ENCODE measurements around the gene ANKRD30A.
"Not testable (repeated sequence)": the region's sequence is repeated elsewhere in the genome, so short reads cannot be mapped to it uniquely, and the experiment has no call there.

The ANKRD30A gene

GRCh38 chr10:37269554-37270256 is 144.3 kb downstream of the ANKRD30A start:
- no peak for DNase-seq (ENCODE audit: low read depth)

DNA sequence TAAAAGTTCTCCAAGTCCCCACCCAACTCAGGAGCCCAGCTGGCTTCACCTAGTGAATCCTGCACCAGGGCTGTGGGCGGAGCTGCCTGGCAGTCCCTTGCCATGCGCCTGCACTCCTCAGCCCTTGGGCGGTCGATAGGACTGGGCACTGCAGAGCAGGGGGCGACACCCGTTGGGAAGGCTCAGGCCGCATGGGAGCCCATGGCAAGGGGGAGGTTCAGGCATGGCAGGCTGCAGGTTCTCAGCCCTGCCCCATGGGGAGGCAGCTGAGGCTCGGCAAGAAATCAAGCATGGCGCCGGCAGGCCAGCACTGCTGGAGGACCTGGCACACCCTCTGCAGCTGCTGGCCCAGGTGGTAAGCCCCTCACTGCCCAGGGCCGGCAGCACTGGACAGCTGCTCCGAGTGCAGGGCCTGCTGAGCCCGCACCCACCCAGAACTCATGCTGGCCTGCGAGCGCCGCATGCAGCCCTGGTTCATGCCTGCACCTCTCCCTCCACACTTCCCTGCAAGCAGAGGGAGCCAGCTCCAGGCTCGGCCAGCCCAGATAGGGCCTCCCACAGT is 149.9 kb downstream of the ANKRD30A start:
- DNase-seq (ENCODE audit: low read depth), result no peak

GRCh38 chr10:37285063-37285462 is 159.7 kb downstream of the ANKRD30A start:
- no peak for DNase-seq (ENCODE audit: low read depth)

- DNase-seq (ENCODE audit: low read depth), result no peak
These were observed 164.6 kb downstream of the ANKRD30A start for GRCh38 chr10:37289833-37290464.

- DNase-seq (ENCODE audit: low read depth), result no peak
These were observed 175.9 kb downstream of the ANKRD30A start for GRCh38 chr10:37301271-37301670.

DNA sequence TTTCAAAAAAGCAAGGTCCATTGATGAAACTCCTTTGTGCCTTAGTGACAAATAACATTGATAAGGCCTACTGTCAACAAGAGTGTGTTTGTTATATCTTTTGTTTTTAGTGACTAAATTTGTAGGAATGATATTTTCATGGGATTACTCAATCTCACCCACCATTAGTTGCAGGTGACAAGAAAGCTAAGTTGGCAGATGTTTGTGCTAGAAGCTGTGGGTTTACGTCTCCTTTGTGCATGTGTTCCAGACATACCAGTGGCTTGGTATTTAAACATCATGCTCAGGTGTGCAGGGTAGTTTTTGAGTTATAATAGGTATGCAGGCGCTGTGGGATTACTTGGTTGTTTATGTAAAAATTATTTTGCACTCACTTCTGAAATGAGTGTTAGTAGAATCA is 178.6 kb downstream of the ANKRD30A start:
- DNase-seq (ENCODE audit: low read depth), result no peak

DNA sequence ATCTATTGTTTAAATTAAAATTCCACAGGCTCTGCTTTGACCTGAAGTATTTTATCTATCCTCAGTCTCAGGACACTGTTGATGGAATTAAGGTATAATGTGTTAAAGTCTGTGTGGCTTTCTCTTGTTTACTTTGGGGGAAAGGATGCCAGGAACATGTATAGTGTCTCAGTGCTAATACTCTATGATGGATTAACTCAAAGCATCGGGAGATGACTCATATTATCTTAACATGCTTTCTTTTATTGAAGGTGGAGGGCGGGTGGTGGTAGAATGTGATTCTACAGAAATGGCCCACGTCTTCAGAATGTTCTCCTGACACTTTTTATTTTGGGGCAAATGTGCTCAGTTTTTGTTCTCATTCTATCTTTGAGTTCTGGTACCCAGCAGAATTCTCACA is 189.0 kb downstream of the ANKRD30A start:
- no peak for DNase-seq (ENCODE audit: low read depth)

- DNase-seq (ENCODE audit: low read depth), result no peak
These were observed 189.5 kb downstream of the ANKRD30A start for GRCh38 chr10:37314862-37315261.

DNA sequence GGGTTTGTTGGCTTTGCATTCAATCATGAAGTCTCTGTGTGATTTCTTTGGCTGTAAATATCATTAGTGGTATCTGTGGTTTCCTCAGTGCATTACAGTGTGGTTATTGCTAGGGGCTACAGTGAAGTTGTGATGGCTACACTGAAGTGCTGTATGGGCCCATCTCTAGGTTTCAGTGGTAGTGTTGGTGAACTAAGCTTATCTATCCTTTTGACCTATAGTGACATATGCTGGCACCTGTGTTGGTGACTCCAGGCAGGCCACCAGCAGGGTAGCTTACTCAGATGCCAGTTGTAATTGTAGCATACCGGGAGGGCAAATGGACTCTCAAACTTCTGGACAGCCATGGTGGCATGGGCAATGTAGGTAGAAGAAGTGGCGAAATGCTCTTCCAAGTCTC is 219.0 kb downstream of the ANKRD30A start:
- DNase-seq (ENCODE audit: low read depth), result no peak

GRCh38 chr10:37379991-37380390 is 254.6 kb downstream of the ANKRD30A start:
- DNase-seq (ENCODE audit: low read depth), result no peak

- no peak for DNase-seq (ENCODE audit: low read depth)
These were observed 255.9 kb downstream of the ANKRD30A start for GRCh38 chr10:37381271-37381670.

DNA sequence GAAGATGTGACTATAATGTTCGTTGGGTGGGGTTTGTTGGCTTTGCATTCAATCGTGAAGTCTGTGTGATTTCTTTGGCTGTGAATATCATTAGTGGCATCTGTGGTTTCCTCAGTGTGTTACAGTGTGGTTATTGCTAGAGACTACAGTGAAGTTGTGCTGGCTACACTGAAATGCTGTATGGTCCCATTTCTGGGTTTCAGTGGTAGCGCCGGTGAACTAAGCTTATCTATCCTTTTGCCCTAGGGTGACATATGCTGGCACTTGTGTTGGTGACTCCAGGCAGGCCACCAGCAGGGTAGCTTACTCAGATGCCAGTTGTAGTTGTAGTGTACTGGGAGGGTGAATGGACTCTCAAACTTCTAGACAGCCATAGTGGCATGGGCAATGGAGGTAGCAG is 259.5 kb downstream of the ANKRD30A start:
- no peak for DNase-seq (ENCODE audit: low read depth)

- DNase-seq (ENCODE audit: low read depth), result no peak
These were observed 265.5 kb downstream of the ANKRD30A start for GRCh38 chr10:37390926-37391325.

DNA sequence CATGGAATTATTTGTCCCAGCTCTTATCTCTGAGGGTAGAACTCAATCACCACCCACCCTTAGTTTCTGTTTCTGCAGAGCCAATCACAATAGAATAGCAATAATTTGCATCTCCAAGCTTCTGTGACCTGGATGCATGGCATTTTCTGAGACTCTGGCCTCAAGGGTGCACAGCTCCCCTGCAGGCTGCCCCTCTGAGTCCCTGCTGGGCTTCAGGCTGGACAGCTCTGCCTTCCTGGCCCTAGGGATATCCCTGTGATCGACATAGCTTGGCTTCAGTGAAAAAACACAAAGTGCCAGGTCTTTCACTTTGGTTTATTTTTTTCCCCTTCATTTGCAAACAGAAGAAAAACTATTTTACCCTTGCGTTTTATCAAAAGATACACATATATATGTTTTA is 275.4 kb downstream of the ANKRD30A start:
- DNase-seq (ENCODE audit: low read depth), result not testable (repeated sequence)

DNA sequence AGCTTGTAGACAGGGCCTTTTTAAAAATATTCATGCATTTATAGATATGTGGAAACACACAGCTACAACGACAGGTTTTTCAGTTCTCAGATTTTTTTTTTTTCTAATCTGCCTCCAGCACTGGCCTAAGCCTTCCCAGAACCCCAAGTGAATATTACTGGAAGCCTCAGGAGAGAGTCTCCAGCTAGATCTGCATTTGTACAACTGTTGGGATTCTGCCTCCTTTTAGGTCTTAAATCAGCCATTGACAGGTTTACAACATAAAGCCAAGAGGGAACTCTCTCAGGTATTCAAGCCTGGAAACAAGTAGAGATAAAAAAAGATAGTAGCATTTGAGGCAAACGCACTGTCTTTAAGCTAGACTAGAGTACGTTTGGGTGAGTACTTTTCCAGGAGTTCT is 275.8 kb downstream of the ANKRD30A start:
- no peak for DNase-seq (ENCODE audit: low read depth)

DNA sequence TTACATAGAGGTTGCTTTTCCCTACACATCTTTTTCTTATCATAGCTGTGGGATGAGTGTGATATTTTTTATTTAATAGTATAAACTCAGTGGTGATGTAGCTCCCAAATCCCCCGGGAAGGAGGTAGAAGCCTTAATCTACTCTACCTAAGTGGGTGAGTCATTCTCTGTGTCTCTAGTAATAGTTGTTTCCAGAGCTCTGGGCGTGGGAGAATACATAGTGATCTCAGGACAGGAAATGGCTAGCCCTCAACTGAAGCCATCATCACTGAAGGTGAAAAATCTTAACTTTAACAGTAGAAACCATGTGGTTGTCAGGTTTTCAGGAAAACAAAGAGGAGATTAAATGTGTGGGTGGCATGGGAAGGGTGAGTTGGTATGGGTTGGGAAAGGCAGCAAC is 278.4 kb downstream of the ANKRD30A start:
- DNase-seq (ENCODE audit: low read depth), result no peak
